Uterus (tissue), 4 donors: ENCODE results near the gene ASTN2. TPM values are rescaled to one million over a fixed set of nuclear protein-coding genes. Genes with fewer than 3 reads are reported as not detected.

Experiments
- DNase-seq, 2 donors: peaks; one replicate each; pipeline ENCODE4 v3.0.0-alpha.2; 2019 to 2020
- H3K27ac ChIP-seq, 2 donors: fragments of 200-600 bp; sonication (generic); 1 replicate in 1 of 2; 2 replicates in 1 of 2; pipeline ENCODE4 v1.5.1; 2016 to 2018
- H3K27me3 ChIP-seq, 2 donors: fragments of 200-600 bp; sonication (generic); one replicate each; pipeline ENCODE4 v1.5.1; 2018 to 2019; ENCODE audit warnings: control low read depth in 1 of 2
- H3K36me3 ChIP-seq, 2 donors: fragments of 200-600 bp; sonication (generic); one replicate each; pipeline ENCODE4 v1.5.1; 2019; ENCODE audit warnings: control low read depth in 1 of 2
- H3K4me1 ChIP-seq, 2 donors: fragments of 200-600 bp; sonication (generic); one replicate each; pipeline ENCODE4 v1.5.1; 2018 to 2019; ENCODE audit warnings: control low read depth in 1 of 2
- H3K4me3 ChIP-seq, 2 donors: fragments of 200-600 bp; sonication (generic); 1 replicate in 1 of 2; 2 replicates in 1 of 2; pipeline ENCODE4 v1.5.1; 2018 to 2019; ENCODE audit warnings: mild to moderate bottlenecking in 1 of 2
- H3K9me3 ChIP-seq, 2 donors: fragments of 200-600 bp; sonication (generic); one replicate each; pipeline ENCODE4 v1.5.1; 2019; ENCODE audit warnings: control low read depth in 1 of 2
- CTCF ChIP-seq, 4 experiments: fragments of 200-600 bp in 2 of 4; fragments of 450-650 bp in 2 of 4; sonication (generic) in 2 of 4; IDR thresholded peaks; one replicate each; pipeline ENCODE4 v1.5.1; 2016 to 2019; ENCODE audit warnings: antibody characterized with exemption in 4 of 4, mild to moderate bottlenecking in 2 of 4, moderate library complexity in 1 of 4
- POLR2A ChIP-seq, 2 donors: fragments of 450-650 bp; IDR thresholded peaks; one replicate each; pipeline ENCODE4 v1.6.1; 2016; ENCODE audit warnings: antibody characterized with exemption in 2 of 2, mild to moderate bottlenecking in 1 of 2, moderate library complexity in 1 of 2
- intact Hi-C: fragments of 100-400 bp; cut with DNase I; formaldehyde crosslinking; loops from one replicate; pipeline ENCODE4 v1.15.1; 2023; ENCODE audit warnings: low total_unique reads
- total RNA-seq, 4 donors: library from RNA; depleted of rRNA in 3 of 4; stranded (reverse); fragments of >200 nt in 3 of 4; gene quantifications; one replicate each; pipeline versions ENCODE4 v1.1.0 to v1.2.4, GENCODE V29; 2014 to 2023
- donor health status: DM: yes; HTN: yes; CAD: no.

ASTN2 gene
- total RNA-seq, 4 donors from 2014 or later: 1.8 to 8.6 (median 6.7) TPM

- Histone ChIP-seq H3K27me3 (no peaks in the 10 kb centered on the region), H3K9me3 (no peaks in the 10 kb centered on the region), H3K4me1 (no peaks in the 10 kb centered on the region), H3K27ac (no peak overlapping the region), H3K4me3 (no peak overlapping the region), H3K36me3 (no peaks in the 10 kb centered on the region)
- DNase-seq: no peak
- intact Hi-C loops: no loop called here
- no peak for TF ChIP-seq CTCF (IDR thresholded peaks at IDR 0.05)
- TF ChIP-seq POLR2A (IDR thresholded peaks at IDR 0.05): no peak
Observed at GRCh38 chr9:116574027-116574679, 840.7 kb downstream of the ASTN2 start.

DNA sequence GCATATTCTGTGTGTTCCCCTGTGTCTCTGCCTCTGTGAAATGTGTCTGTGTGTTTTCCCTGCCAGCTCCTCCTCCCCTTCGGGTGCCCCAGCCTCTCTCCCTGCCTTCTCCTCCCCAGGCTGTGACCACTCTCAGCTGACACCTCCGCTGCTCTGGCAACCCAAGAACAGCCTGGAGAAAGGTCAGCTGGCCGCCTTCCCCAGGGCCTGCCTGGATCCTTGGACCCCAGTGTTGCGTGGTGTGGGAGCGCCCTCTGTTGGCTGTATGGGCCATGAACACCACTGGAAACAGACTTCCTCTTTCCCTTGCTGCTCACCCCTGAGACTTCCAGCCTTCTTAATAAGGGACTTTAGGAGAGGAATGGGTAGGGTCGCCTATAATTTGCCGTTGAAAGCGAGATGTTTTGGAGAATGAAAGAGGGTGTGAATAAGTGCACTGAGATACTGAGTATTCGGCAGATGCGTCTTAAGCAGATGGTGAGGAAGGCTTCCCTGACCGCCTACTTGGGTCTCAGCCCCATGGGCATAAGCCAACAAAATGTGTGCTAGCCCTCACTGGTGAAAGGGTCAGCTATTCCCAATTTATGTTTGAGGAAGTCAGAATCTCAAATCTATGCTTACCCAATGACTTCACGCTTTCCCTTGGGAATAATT is 842.6 kb downstream of the ASTN2 start:
- peak; percentile 92 to 95 for DNase-seq
- H3K27ac ChIP-seq: peak overlapping the region; percentile 36 to 48
- no peaks in the 10 kb centered on the region for H3K9me3 ChIP-seq
- intact Hi-C loops: no loop called here
- no peaks in the 10 kb centered on the region for H3K27me3 ChIP-seq
- TF ChIP-seq CTCF (IDR thresholded peaks at IDR 0.05) (peak; percentile 86 to 95 (median 90)), POLR2A (IDR thresholded peaks at IDR 0.05) (no peak)
- no peaks in the 10 kb centered on the region for H3K4me1 ChIP-seq
- no peaks in the 10 kb centered on the region for H3K36me3 ChIP-seq
- H3K4me3 ChIP-seq: no peak overlapping the region

DNA sequence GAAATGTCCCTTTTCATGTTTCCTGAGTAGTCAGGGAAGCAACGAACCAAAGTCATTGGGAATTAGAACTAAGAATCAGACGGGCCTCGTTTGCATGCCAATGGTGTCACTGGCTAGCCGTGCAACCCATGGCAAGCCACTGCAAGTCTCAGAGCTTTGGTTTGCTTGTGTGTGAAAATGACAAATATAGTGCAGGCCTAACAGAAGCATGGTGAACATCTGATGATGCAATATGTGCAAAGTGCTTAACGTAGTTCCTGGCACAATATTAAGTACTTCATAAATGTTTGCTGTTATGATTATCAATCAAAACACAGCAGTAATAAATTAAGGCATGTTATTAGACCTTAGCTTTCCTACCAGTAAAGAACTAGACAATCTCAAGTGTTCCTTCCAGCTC is 845.7 kb downstream of the ASTN2 start:
- no peaks in the 10 kb centered on the region for H3K9me3 ChIP-seq
- intact Hi-C loops: no loop called here
- no peaks in the 10 kb centered on the region for H3K36me3 ChIP-seq
- DNase-seq: no peak
- TF ChIP-seq CTCF (IDR thresholded peaks at IDR 0.05): no peak
- TF ChIP-seq POLR2A (IDR thresholded peaks at IDR 0.05): no peak
- no peaks in the 10 kb centered on the region for H3K27me3 ChIP-seq
- no peaks in the 10 kb centered on the region for H3K4me1 ChIP-seq
- H3K27ac ChIP-seq: no peak overlapping the region
- no peak overlapping the region for H3K4me3 ChIP-seq

- Histone ChIP-seq H3K4me1 (no peaks in the 10 kb centered on the region), H3K36me3 (no peaks in the 10 kb centered on the region), H3K9me3 (no peaks in the 10 kb centered on the region), H3K27ac (no peak overlapping the region), H3K4me3 (no peak overlapping the region), H3K27me3 (no peaks in the 10 kb centered on the region)
- DNase-seq: no peak
- intact Hi-C loops: no loop called here
- no peak for TF ChIP-seq CTCF (IDR thresholded peaks at IDR 0.05)
- no peak for TF ChIP-seq POLR2A (IDR thresholded peaks at IDR 0.05)
Observed at GRCh38 chr9:116566677-116567488, 848.0 kb downstream of the ASTN2 start.

- intact Hi-C loops: no loop called here
- Histone ChIP-seq H3K27ac (no peak overlapping the region), H3K27me3 (no peaks in the 10 kb centered on the region), H3K36me3 (no peaks in the 10 kb centered on the region), H3K4me3 (no peak overlapping the region), H3K4me1 (no peaks in the 10 kb centered on the region), H3K9me3 (no peaks in the 10 kb centered on the region)
- DNase-seq: no peak
- TF ChIP-seq POLR2A (IDR thresholded peaks at IDR 0.05) (no peak), CTCF (IDR thresholded peaks at IDR 0.05) (no peak)
Observed at GRCh38 chr9:116565986-116566385, 848.9 kb downstream of the ASTN2 start.
